Thymus (tissue), 11 donors: ENCODE results near the gene COIL. TPM values are rescaled to one million over a fixed set of nuclear protein-coding genes. Genes with fewer than 3 reads are reported as not detected.

Source experiments
- DNase-seq, 9 donors: peaks; one replicate each; pipeline ENCODE4 v3.0.0-alpha.2; 2013; ENCODE audit warnings: low spot score in 9 of 9, low read depth in 6 of 9, missing footprints in 1 of 9
- H3K27ac ChIP-seq, 2 donors: one replicate each; pipeline ENCODE4 v1.5.1; 2013; ENCODE audit warnings: control low read depth in 1 of 2, low read depth in 1 of 2, low read length in 1 of 2, mild to moderate bottlenecking in 1 of 2, moderate library complexity in 1 of 2
- H3K27me3 ChIP-seq, 2 donors: one replicate each; pipeline ENCODE4 v1.5.1; 2013; ENCODE audit warnings: low read length in 1 of 2; ENCODE audit not compliant: control insufficient read depth in 2 of 2, insufficient read depth in 1 of 2
- H3K36me3 ChIP-seq, 2 donors: one replicate each; pipeline ENCODE4 v1.5.1; 2013; ENCODE audit warnings: low read length in 1 of 2, mild to moderate bottlenecking in 1 of 2, moderate library complexity in 1 of 2; ENCODE audit not compliant: control insufficient read depth in 2 of 2, insufficient read depth in 2 of 2
- H3K4me1 ChIP-seq, 2 donors: one replicate each; pipeline ENCODE4 v1.5.1; 2013; ENCODE audit warnings: low read length in 2 of 2; ENCODE audit not compliant: control insufficient read depth in 2 of 2, insufficient read depth in 2 of 2
- H3K4me3 ChIP-seq, 2 donors: one replicate each; pipeline ENCODE4 v1.5.1; 2013; ENCODE audit warnings: low read length in 2 of 2, control low read depth in 1 of 2, mild to moderate bottlenecking in 1 of 2
- H3K9me3 ChIP-seq, 2 donors: one replicate each; pipeline ENCODE4 v1.5.1; 2013; ENCODE audit warnings: low read length in 1 of 2, mild to moderate bottlenecking in 1 of 2; ENCODE audit not compliant: control insufficient read depth in 2 of 2, insufficient read depth in 1 of 2
- WGBS: extraction: QIAGEN DNeasy Blood & Tissue Kit; methylation state at CpG from one replicate; pipeline ENCODE4 v1.1.7; 2013; 5-methylcytosine and 5-hydroxymethylcytosine counted together
- polyA plus RNA-seq: library from polyadenylated mRNA; stranded (reverse); fragments of 200-250 nt; gene quantifications from one replicate; pipeline ENCODE4 v1.2.3, GENCODE V29; 2013
- total RNA-seq: library from RNA; stranded (reverse); fragments of 120-200 nt; gene quantifications from one replicate; pipeline ENCODE4 v1.2.4, GENCODE V29; 2013
- donor health status: healthy.

Gene COIL
- total and polyA plus RNA-seq, 2 donors: 14.3 to 21.1 TPM

GRCh38 chr17:56896217-56896967 is 64.5 kb downstream of the COIL start:
- Histone ChIP-seq H3K27ac (no peak overlapping the region), H3K4me3 (no peak overlapping the region), H3K9me3 (no peaks in the 10 kb centered on the region), H3K36me3 (peaks cover 91 to 97% of the 10 kb centered on the region in 2 donors), H3K27me3 (no peaks in the 10 kb centered on the region), H3K4me1 (no peaks in the 10 kb centered on the region)
- DNase-seq: no peak
- WGBS: 94% methylated on average over 3 of the region's 3 CpGs

- H3K4me1 ChIP-seq: no peaks in the 10 kb centered on the region
- H3K27ac ChIP-seq: no peak overlapping the region
- no peak for DNase-seq
- 99% methylated on average over 20 of the region's 20 CpGs for WGBS
- H3K36me3 ChIP-seq: peaks cover 89 to 98% of the 10 kb centered on the region in 2 donors
- H3K4me3 ChIP-seq: no peak overlapping the region
- no peaks in the 10 kb centered on the region for H3K27me3 ChIP-seq
- H3K9me3 ChIP-seq: no peaks in the 10 kb centered on the region
Measured at GRCh38 chr17:56894859-56895455, 65.9 kb downstream of the COIL start.

GRCh38 chr17:56893503-56893902 is 67.3 kb downstream of the COIL start:
- peaks cover 4% of the 10 kb centered on the region in 2 donors for H3K9me3 ChIP-seq
- no peaks in the 10 kb centered on the region for H3K4me1 ChIP-seq
- WGBS: 95% methylated on average over 7 of the region's 7 CpGs
- H3K27me3 ChIP-seq: no peaks in the 10 kb centered on the region
- H3K4me3 ChIP-seq: no peak overlapping the region
- no peak overlapping the region for H3K27ac ChIP-seq
- peaks cover 81 to 98% of the 10 kb centered on the region in 2 donors for H3K36me3 ChIP-seq
- no peak for DNase-seq

- Histone ChIP-seq H3K27ac (no peak overlapping the region), H3K36me3 (peaks cover 80 to 98% of the 10 kb centered on the region in 2 donors), H3K4me3 (no peak overlapping the region), H3K27me3 (no peaks in the 10 kb centered on the region), H3K4me1 (no peaks in the 10 kb centered on the region), H3K9me3 (peaks cover 8 to 13% of the 10 kb centered on the region in 2 donors)
- DNase-seq: no peak
- WGBS: 98% methylated on average over 1 of the region's 1 CpG
Measured at GRCh38 chr17:56892333-56892732, 68.5 kb downstream of the COIL start.

- peaks cover 8 to 13% of the 10 kb centered on the region in 2 donors for H3K9me3 ChIP-seq
- H3K36me3 ChIP-seq: peaks cover 75 to 96% of the 10 kb centered on the region in 2 donors
- no peaks in the 10 kb centered on the region for H3K27me3 ChIP-seq
- no peaks in the 10 kb centered on the region for H3K4me1 ChIP-seq
- WGBS: 97% methylated on average over 16 of the region's 16 CpGs
- H3K4me3 ChIP-seq: no peak overlapping the region
- H3K27ac ChIP-seq: no peak overlapping the region
- DNase-seq: no peak
Measured at GRCh38 chr17:56891751-56892150, 69.1 kb downstream of the COIL start.

GRCh38 chr17:56890906-56891674 is 69.8 kb downstream of the COIL start:
- Histone ChIP-seq H3K9me3 (peaks cover 8 to 13% of the 10 kb centered on the region in 2 donors), H3K27me3 (no peaks in the 10 kb centered on the region), H3K4me1 (no peaks in the 10 kb centered on the region), H3K4me3 (no peak overlapping the region), H3K27ac (no peak overlapping the region), H3K36me3 (peaks cover 70 to 89% of the 10 kb centered on the region in 2 donors)
- WGBS: 96% methylated on average over 7 of the region's 7 CpGs
- no peak for DNase-seq

- Histone ChIP-seq H3K9me3 (peaks cover 8 to 13% of the 10 kb centered on the region in 2 donors), H3K27ac (no peak overlapping the region), H3K4me3 (no peak overlapping the region), H3K4me1 (no peaks in the 10 kb centered on the region), H3K36me3 (peaks cover 66 to 82% of the 10 kb centered on the region in 2 donors), H3K27me3 (no peaks in the 10 kb centered on the region)
- no peak for DNase-seq
- WGBS: over 99% methylated on average over 6 of the region's 6 CpGs
Measured at GRCh38 chr17:56890390-56890789, 70.5 kb downstream of the COIL start.
